Common myeloid progenitor, CD34-positive (primary cell): Measurements from ENCODE around the gene GABPA.

Experiments
- CTCF ChIA-PET: fragments of 350-600 bp; sonication (Branson Sonifier 250); formaldehyde crosslinking; loops from one replicate; lab custom pipeline; 2021; ENCODE audit warnings: antibody characterized with exemption; lab: Charles Lee
- POLR2A ChIA-PET: fragments of 350-600 bp; sonication (Branson Sonifier 250); formaldehyde crosslinking; loops from one replicate; lab custom pipeline; 2021; ENCODE audit warnings: antibody characterized with exemption; lab: Charles Lee
- DNase-seq, 3 donors: peaks; one replicate each; pipeline versions ENCODE4 v3.0.0 to v3.0.0-alpha.2; 2013
- H3K27ac ChIP-seq, 2 experiments: 1 replicate in 1 of 2; 2 replicates in 1 of 2; pipeline ENCODE4 v1.7.0; 2013; ENCODE audit warnings: inconsistent platforms in 2 of 2, low read length in 2 of 2, mild to moderate bottlenecking in 2 of 2, low read depth in 1 of 2, moderate library complexity in 1 of 2; ENCODE audit not compliant: severe bottlenecking in 2 of 2, insufficient read depth in 1 of 2, poor library complexity in 1 of 2
- H3K27me3 ChIP-seq, 5 experiments: replicated peaks in 2 of 5; 1 replicate in 3 of 5; 2 replicates in 2 of 5; pipeline versions ENCODE4 v1.6.1 to v1.7.0; 2013; ENCODE audit warnings: low read length in 4 of 5, mild to moderate bottlenecking in 2 of 5, moderate library complexity in 2 of 5, inconsistent platforms in 1 of 5; ENCODE audit not compliant: insufficient read depth in 5 of 5, control insufficient read depth in 4 of 5
- H3K36me3 ChIP-seq, 4 experiments: 1 replicate in 2 of 4; 2 replicates in 2 of 4; pipeline versions ENCODE4 v1.6.1 to v1.7.0; 2013; ENCODE audit warnings: low read length in 3 of 4, control low read depth in 1 of 4, mild to moderate bottlenecking in 1 of 4; ENCODE audit not compliant: control insufficient read depth in 4 of 4, insufficient read depth in 4 of 4
- H3K4me1 ChIP-seq, 4 experiments: 1 replicate in 3 of 4; 2 replicates in 1 of 4; pipeline versions ENCODE4 v1.6.1 to v1.7.1; 2013; ENCODE audit warnings: low read length in 3 of 4, mild to moderate bottlenecking in 3 of 4, control low read depth in 1 of 4, inconsistent platforms in 1 of 4, moderate library complexity in 1 of 4; ENCODE audit not compliant: control insufficient read depth in 4 of 4, insufficient read depth in 4 of 4; ENCODE audit errors: control extremely low read depth in 1 of 4
- H3K4me3 ChIP-seq, 7 experiments: 1 replicate in 4 of 7; 2 replicates in 3 of 7; pipeline versions ENCODE4 v1.5.1 to v1.7.0; 2013; ENCODE audit warnings: mild to moderate bottlenecking in 7 of 7, low read length in 6 of 7, moderate library complexity in 6 of 7, inconsistent platforms in 2 of 7, low read depth in 2 of 7, control low read depth in 1 of 7; ENCODE audit not compliant: insufficient read depth in 4 of 7, control insufficient read depth in 1 of 7; ENCODE audit errors: extremely low read depth in 1 of 7
- H3K9me3 ChIP-seq, 5 experiments: 1 replicate in 4 of 5; 2 replicates in 1 of 5; pipeline versions ENCODE4 v1.6.1 to v1.7.1; 2013; ENCODE audit warnings: low read length in 4 of 5, mild to moderate bottlenecking in 2 of 5, inconsistent platforms in 1 of 5, low read depth in 1 of 5, moderate library complexity in 1 of 5; ENCODE audit not compliant: control insufficient read depth in 4 of 5, insufficient read depth in 2 of 5; ENCODE audit errors: control extremely low read depth in 1 of 5
- WGBS: methylation state at CpG from one replicate; pipeline ENCODE4 v1.1.5; 2013; ENCODE audit not compliant: insufficient coverage; 5-methylcytosine and 5-hydroxymethylcytosine counted together

GABPA gene

DNA sequence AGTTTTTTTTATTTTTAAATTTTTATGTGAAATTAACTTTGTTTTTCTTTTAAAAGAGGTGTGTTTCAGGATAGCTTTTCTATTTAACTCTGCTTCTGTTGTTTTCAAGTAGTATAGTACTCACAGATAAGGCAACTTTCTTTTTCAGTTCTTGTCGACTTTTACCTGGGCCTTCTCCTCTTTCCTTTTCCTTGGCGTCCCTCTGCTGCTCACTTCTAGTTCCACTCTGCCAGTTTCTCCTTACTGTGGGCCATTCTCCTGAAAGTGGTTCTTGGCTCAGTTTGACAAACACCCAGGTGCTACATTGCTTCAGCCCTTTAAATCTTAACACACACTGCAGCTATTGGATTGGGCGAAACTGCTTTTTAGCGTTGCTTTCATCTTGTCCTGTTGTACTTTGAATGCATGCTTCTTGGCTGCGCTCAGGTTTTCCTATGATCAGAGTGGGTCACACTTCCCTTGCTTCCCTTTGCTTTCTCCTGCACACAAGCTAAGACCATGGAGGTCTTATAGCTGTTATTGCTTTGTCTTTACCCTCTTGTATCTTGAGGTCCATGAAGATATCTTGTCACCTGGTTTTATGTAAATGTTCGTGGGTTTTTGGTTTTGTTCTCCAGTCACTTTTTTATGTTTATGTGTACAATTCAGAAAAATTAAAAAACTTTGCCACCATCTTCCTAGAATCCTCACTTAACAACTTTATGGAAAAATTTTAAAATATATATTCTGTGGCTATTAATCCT lies 21.6 kb downstream of the GABPA start:
- ChIA-PET POLR2A (no interaction called here), CTCF (interaction anchor here (1.0 kb wide), 1 partner anchor 30 kb away, joined by 3 read pairs; no protein-coding TSS in a partner anchor)
- H3K27ac ChIP-seq: no peak overlapping the region
- H3K36me3 ChIP-seq: peaks cover 35 to 66% (median 48%) of the 10 kb centered on the region in 4 experiments
- no peaks in the 10 kb centered on the region for H3K27me3 ChIP-seq
- 98% methylated on average over 5 of the region's 6 CpGs for WGBS
- H3K9me3 ChIP-seq: no peaks in the 10 kb centered on the region
- no peaks in the 10 kb centered on the region for H3K4me1 ChIP-seq
- no peak for DNase-seq
- no peak overlapping the region for H3K4me3 ChIP-seq

DNA sequence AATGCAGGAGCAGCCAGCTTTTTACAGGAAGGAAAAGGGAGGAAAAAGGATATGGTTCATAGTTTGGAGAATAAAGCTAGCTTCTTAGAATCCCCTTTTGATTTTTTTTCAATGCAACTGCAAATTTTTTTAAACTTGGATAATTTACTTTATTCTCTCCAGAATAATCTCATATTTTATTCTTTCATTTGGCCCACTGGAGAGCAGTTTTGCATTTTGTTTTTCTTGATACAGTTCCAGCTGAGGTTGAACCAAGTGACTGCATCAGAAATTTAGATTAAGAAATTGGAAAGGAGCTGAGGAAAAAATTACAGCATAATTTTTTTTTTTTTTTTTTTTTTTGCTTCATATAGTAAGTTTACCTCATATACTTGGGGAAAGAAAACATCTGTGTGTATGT lies 22.8 kb downstream of the GABPA start:
- ChIA-PET CTCF (interaction anchor here (0.8 to 1.5 kb wide), 2 partner anchors 13 to 149 kb away, joined by 3 to 4 read pairs; no protein-coding TSS in a partner anchor), POLR2A (no interaction called here)
- Histone ChIP-seq H3K9me3 (no peaks in the 10 kb centered on the region), H3K27ac (no peak overlapping the region), H3K27me3 (no peaks in the 10 kb centered on the region), H3K4me3 (no peak overlapping the region), H3K36me3 (peaks cover 33 to 65% (median 45%) of the 10 kb centered on the region in 4 experiments), H3K4me1 (no peaks in the 10 kb centered on the region)
- DNase-seq: no peak

DNA sequence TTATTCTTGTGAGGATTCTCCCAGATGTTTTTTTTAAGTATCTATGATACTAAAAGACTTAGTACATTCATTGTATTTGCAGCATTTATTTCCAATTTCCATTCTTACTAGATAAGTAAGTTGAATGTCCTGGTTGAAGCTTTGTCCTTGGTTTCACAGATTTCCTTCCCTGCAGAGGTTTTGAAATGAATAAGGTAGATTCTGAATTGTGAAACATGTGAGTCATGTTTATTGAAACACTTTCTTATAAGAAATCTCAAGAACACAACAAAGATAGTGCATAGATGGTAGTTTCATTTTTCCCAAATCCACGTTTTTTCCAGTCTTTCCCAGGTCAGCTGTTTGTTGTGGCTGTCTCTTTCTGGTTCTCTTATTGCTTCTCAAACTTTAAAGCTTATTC lies 24.8 kb downstream of the GABPA start:
- Histone ChIP-seq H3K9me3 (no peaks in the 10 kb centered on the region), H3K36me3 (peaks cover 36 to 69% (median 49%) of the 10 kb centered on the region in 4 experiments), H3K27me3 (no peaks in the 10 kb centered on the region), H3K4me3 (no peak overlapping the region), H3K4me1 (no peaks in the 10 kb centered on the region), H3K27ac (no peak overlapping the region)
- ChIA-PET CTCF (no interaction called here), POLR2A (interaction anchor here (0.6 kb wide), 1 partner anchor 59 kb away, joined by 3 read pairs; no protein-coding TSS in a partner anchor)
- 100% methylated on average over 1 of the region's 1 CpG for WGBS
- no peak for DNase-seq

DNA sequence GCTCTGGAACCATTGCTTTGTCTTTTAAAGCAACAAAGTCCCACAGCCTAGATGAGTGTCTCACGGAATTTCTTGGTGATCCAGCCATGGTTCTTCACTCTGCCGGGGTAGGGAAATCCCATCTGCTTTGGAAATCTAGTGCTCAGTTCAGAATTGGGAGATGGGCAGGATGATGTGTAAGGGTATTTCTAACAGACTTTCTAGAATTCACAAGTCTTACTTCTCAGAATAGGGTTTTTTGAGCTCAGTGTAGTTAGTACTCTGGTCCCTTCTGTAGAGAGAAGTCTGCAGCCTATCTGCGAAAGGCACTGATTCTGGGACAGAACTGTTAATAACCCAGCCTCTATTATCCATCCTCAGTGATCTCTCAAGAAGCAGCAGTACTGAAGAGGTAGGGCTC lies 25.3 kb downstream of the GABPA start:
- Histone ChIP-seq H3K4me3 (no peak overlapping the region), H3K4me1 (no peaks in the 10 kb centered on the region), H3K27me3 (no peaks in the 10 kb centered on the region), H3K27ac (no peak overlapping the region), H3K9me3 (no peaks in the 10 kb centered on the region), H3K36me3 (peaks cover 32 to 67% (median 50%) of the 10 kb centered on the region in 4 experiments)
- 100% methylated on average over 3 of the region's 3 CpGs for WGBS
- POLR2A ChIA-PET: interaction anchor here (0.6 kb wide), 1 partner anchor 60 kb away, joined by 3 read pairs; no protein-coding TSS in a partner anchor
- CTCF ChIA-PET: no interaction called here
- DNase-seq: no peak

DNA sequence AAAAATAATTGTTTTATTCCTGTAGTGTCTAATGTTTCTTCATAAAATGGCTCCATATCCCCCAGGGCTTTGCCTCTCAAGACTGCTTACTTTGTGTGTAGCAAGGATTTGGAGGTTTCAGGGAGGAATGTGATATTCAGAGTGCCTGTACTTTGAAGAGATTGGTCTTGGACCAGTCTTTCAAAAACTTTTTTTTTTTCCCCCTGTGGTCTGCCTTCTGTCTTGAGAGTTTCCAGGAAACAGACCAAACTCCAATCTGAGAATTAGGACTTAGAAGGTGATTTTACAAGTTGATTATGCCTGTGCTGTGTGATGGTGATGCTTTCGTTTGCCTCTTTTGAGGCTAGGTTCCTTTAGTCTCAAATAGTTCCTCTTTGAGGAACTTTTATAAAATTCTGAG lies 25.9 kb downstream of the GABPA start:
- Histone ChIP-seq H3K36me3 (peaks cover 33 to 68% (median 49%) of the 10 kb centered on the region in 4 experiments), H3K4me1 (no peaks in the 10 kb centered on the region), H3K9me3 (no peaks in the 10 kb centered on the region), H3K4me3 (no peak overlapping the region), H3K27ac (no peak overlapping the region), H3K27me3 (no peaks in the 10 kb centered on the region)
- no peak for DNase-seq
- CTCF ChIA-PET: no interaction called here
- POLR2A ChIA-PET: no interaction called here
- no CpG with 5 or more reads among the region's 1 CpG for WGBS

DNA sequence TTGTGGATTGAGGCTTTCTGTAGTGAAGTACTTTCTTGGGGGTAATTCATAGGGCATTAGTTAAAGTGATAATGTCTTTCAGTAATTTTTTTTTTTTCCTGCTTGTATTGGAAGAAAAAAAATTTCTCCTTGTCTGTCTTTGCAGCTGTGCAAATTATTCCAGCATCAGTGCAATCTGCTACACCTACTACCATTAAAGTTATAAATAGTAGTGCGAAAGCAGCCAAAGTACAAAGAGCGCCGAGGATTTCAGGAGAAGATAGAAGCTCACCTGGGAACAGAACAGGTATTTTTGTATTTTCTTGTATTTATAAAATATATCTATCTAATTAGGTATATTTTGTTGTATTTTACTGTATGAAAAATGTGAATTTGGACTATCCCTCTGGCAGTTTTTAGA lies 29.3 kb downstream of the GABPA start:
- no peaks in the 10 kb centered on the region for H3K9me3 ChIP-seq
- no CpG with 5 or more reads among the region's 3 CpGs for whole genome bisulfite sequencing
- peaks cover 33 to 69% (median 47%) of the 10 kb centered on the region in 4 experiments for H3K36me3 ChIP-seq
- no peaks in the 10 kb centered on the region for H3K27me3 ChIP-seq
- no peaks in the 10 kb centered on the region for H3K4me1 ChIP-seq
- CTCF ChIA-PET: no interaction called here
- H3K27ac ChIP-seq: no peak overlapping the region
- DNase-seq: no peak
- POLR2A ChIA-PET: no interaction called here
- H3K4me3 ChIP-seq: no peak overlapping the region

DNA sequence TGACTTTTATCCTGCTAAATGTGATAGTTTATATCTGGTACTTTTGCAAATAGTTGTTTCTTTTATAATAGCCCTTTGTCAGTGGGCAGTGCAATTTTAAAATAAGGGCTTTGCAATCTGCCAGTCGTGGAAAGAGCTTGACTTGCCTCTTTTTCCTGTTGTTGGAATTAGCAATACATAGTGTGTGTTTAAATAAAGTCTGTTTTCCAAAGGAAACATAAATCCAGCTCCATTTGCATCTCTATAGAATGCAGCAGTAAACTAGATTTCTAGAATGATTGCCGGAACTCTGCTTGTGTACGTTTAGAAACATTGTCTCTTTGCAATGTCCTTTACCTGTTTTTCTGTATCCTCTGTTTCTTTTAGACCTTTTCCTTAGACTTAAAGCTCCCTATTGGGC lies 33.1 kb downstream of the GABPA start:
- peaks cover 15 to 43% (median 23%) of the 10 kb centered on the region in 4 experiments for H3K36me3 ChIP-seq
- POLR2A ChIA-PET: no interaction called here

More for the DNA sequence above, 33.1 kb downstream of the GABPA start:
- CTCF ChIA-PET: interaction anchor here (0.6 to 0.9 kb wide), 3 partner anchors 10 to 70 kb away, joined by 3 read pairs; no protein-coding TSS in a partner anchor
- H3K9me3 ChIP-seq: no peaks in the 10 kb centered on the region
- no peaks in the 10 kb centered on the region for H3K27me3 ChIP-seq
- peaks cover 0 to 7% (median 1%) of the 10 kb centered on the region in 4 experiments for H3K4me1 ChIP-seq
- 100% methylated on average over 2 of the region's 3 CpGs for WGBS
- DNase-seq: no peak
- no peak overlapping the region for H3K27ac ChIP-seq
- H3K4me3 ChIP-seq: no peak overlapping the region
